H9 (cell line): ENCODE results near the gene RGPD3. TPM values are rescaled to one million over a fixed set of nuclear protein-coding genes. Genes with fewer than 3 reads are reported as not detected.

Source experiments
- DNase-seq: peaks from one replicate; pipeline ENCODE4 v3.0.0-alpha.2; 2017
- H2AFZ ChIP-seq: one replicate; pipeline ENCODE4 v1.6.1; 2013; ENCODE audit warnings: mild to moderate bottlenecking, low read length, control low read depth, moderate library complexity
- H2AK5ac ChIP-seq: 2 replicates; pipeline ENCODE4 v1.6.1; 2013; ENCODE audit warnings: low read length, control low read depth, mixed read lengths; ENCODE audit not compliant: insufficient read length
- H2BK120ac ChIP-seq: one replicate; pipeline ENCODE4 v1.6.1; 2013; ENCODE audit warnings: low read depth, mild to moderate bottlenecking, low read length, control low read depth, inconsistent platforms; ENCODE audit not compliant: poor library complexity, severe bottlenecking
- H2BK12ac ChIP-seq: 2 replicates; pipeline ENCODE4 v1.6.1; 2013; ENCODE audit warnings: low read length, control low read depth, mixed read lengths, low read depth; ENCODE audit not compliant: insufficient read length
- H2BK15ac ChIP-seq: 2 replicates; pipeline ENCODE4 v1.6.1; 2013; ENCODE audit warnings: low read depth, low read length, control low read depth
- H2BK20ac ChIP-seq: one replicate; pipeline ENCODE4 v1.6.1; 2013; ENCODE audit warnings: low read depth, mild to moderate bottlenecking, low read length, control low read depth, inconsistent platforms; ENCODE audit not compliant: poor library complexity, severe bottlenecking
- H2BK5ac ChIP-seq: 2 replicates; pipeline ENCODE4 v1.6.1; 2013; ENCODE audit warnings: low read length, control low read depth, mixed read lengths; ENCODE audit not compliant: insufficient read length
- H3K14ac ChIP-seq: 2 replicates; pipeline ENCODE4 v1.6.1; 2013; ENCODE audit warnings: low read length, control low read depth; ENCODE audit not compliant: insufficient read depth
- H3K18ac ChIP-seq: 2 replicates; pipeline ENCODE4 v1.6.1; 2013; ENCODE audit warnings: low read depth, mild to moderate bottlenecking, mixed read lengths, low read length, control low read depth; ENCODE audit not compliant: insufficient read length
- H3K23ac ChIP-seq: 2 replicates; pipeline ENCODE4 v1.6.1; 2013; ENCODE audit warnings: low read length, control low read depth, mixed read lengths, low read depth; ENCODE audit not compliant: insufficient read length
- H3K23me2 ChIP-seq: 2 replicates; pipeline ENCODE4 v1.6.1; 2013; ENCODE audit warnings: low read depth, mild to moderate bottlenecking, mixed read lengths, low read length, control low read depth; ENCODE audit not compliant: insufficient read length, poor library complexity, severe bottlenecking
- H3K27ac ChIP-seq: 2 replicates; pipeline ENCODE4 v1.5.1; 2013; ENCODE audit warnings: low read length, control low read depth, mixed read lengths, low read depth; ENCODE audit not compliant: insufficient read length
- H3K27me3 ChIP-seq: 2 replicates; pipeline ENCODE4 v1.6.1; 2013; ENCODE audit warnings: low read length, control low read depth, inconsistent platforms; ENCODE audit not compliant: insufficient read depth
- H3K4ac ChIP-seq: 2 replicates; pipeline ENCODE4 v1.6.1; 2013; ENCODE audit warnings: low read depth, mild to moderate bottlenecking, control low read depth, inconsistent platforms, low read length, moderate library complexity
- H3K4me1 ChIP-seq: 2 replicates; pipeline ENCODE4 v1.6.1; 2013; ENCODE audit warnings: low read length, control low read depth, inconsistent platforms; ENCODE audit not compliant: insufficient read depth
- H3K4me2 ChIP-seq: 2 replicates; pipeline ENCODE4 v1.6.1; 2013; ENCODE audit warnings: low read length, control low read depth, mixed read lengths; ENCODE audit not compliant: insufficient read length, insufficient read depth
- H3K56ac ChIP-seq: 2 replicates; pipeline ENCODE4 v1.6.1; 2013; ENCODE audit warnings: low read depth, mild to moderate bottlenecking, mixed read lengths, low read length, control low read depth; ENCODE audit not compliant: insufficient read length
- H3K79me1 ChIP-seq: 2 replicates; pipeline ENCODE4 v1.6.1; 2013; ENCODE audit warnings: low read depth, mild to moderate bottlenecking, moderate library complexity, low read length, control low read depth, inconsistent platforms; ENCODE audit not compliant: insufficient read depth, poor library complexity, severe bottlenecking
- H3K79me2 ChIP-seq: 2 replicates; pipeline ENCODE4 v1.6.1; 2013; ENCODE audit warnings: low read length, control low read depth, inconsistent platforms; ENCODE audit not compliant: insufficient read depth
- H3K9ac ChIP-seq: 2 replicates; pipeline ENCODE4 v1.6.1; 2013; ENCODE audit warnings: low read length, control low read depth, mixed read lengths; ENCODE audit not compliant: insufficient read length; ENCODE audit errors: extremely low read depth
- H3K9me3 ChIP-seq: one replicate; pipeline ENCODE4 v1.6.1; 2013; ENCODE audit warnings: low read depth, low read length, inconsistent platforms; ENCODE audit not compliant: control insufficient read depth
- H3T11ph ChIP-seq: one replicate; pipeline ENCODE4 v1.6.1; 2013; ENCODE audit warnings: mild to moderate bottlenecking, low read length, control low read depth, inconsistent platforms
- H4K20me1 ChIP-seq: one replicate; pipeline ENCODE4 v1.6.1; 2013; ENCODE audit not compliant: control insufficient read depth, insufficient read length, insufficient read depth
- H4K5ac ChIP-seq: 2 replicates; pipeline ENCODE4 v1.6.1; 2013; ENCODE audit warnings: low read depth, mild to moderate bottlenecking, mixed read lengths, low read length, control low read depth; ENCODE audit not compliant: insufficient read length
- H4K8ac ChIP-seq: replicated peaks from 2 replicates; pipeline ENCODE4 v1.6.1; 2013; ENCODE audit warnings: low read length, control low read depth, mixed read lengths, low read depth; ENCODE audit not compliant: insufficient read length
- H4K91ac ChIP-seq: 2 replicates; pipeline ENCODE4 v1.6.1; 2013; ENCODE audit warnings: low read depth, mild to moderate bottlenecking, moderate library complexity, mixed read lengths, low read length, control low read depth; ENCODE audit not compliant: insufficient read length
- H3K27ac Mint-ChIP-seq, 3 experiments: 2 replicates in 2 of 3; 3 replicates in 1 of 3; pipeline ENCODE4 v1.8.0; 2020 to 2021; ENCODE audit warnings: mixed read lengths in 3 of 3, mild to moderate bottlenecking in 1 of 3, moderate library complexity in 1 of 3
- H3K27me3 Mint-ChIP-seq: 2 replicates; pipeline ENCODE4 v1.8.0; 2021; ENCODE audit warnings: low read depth, mild to moderate bottlenecking, moderate library complexity, mixed read lengths
- H3K36me3 Mint-ChIP-seq, 3 experiments: 2 replicates in 2 of 3; 3 replicates in 1 of 3; pipeline ENCODE4 v1.8.0; 2020 to 2021; ENCODE audit warnings: low read depth in 3 of 3, mixed read lengths in 3 of 3; ENCODE audit not compliant: insufficient read depth in 1 of 3
- H3K4me1 Mint-ChIP-seq, 2 experiments: 2 replicates each; pipeline ENCODE4 v1.8.0; 2020; ENCODE audit warnings: mixed read lengths in 2 of 2
- H3K4me3 Mint-ChIP-seq, 2 experiments: 2 replicates in 1 of 2; 3 replicates in 1 of 2; pipeline ENCODE4 v1.8.0; 2020 to 2021; ENCODE audit warnings: mild to moderate bottlenecking in 2 of 2, mixed read lengths in 2 of 2, moderate library complexity in 1 of 2
- H3K9me3 Mint-ChIP-seq, 2 experiments: 2 replicates in 1 of 2; 3 replicates in 1 of 2; pipeline ENCODE4 v1.8.0; 2020; ENCODE audit warnings: mild to moderate bottlenecking in 2 of 2, mixed read lengths in 2 of 2, moderate library complexity in 1 of 2
- WGBS: extraction: QIAGEN DNeasy Blood & Tissue Kit; methylation state at CpG from one replicate; pipeline ENCODE4 v1.1.7; 2013; ENCODE audit warnings: missing lambda C conversion rate, low lambda C conversion rate, mixed read lengths; ENCODE audit not compliant: insufficient read length; ENCODE audit errors: extremely low coverage; 5-methylcytosine and 5-hydroxymethylcytosine counted together
- total RNA-seq: library from RNA; stranded (reverse); gene quantifications from 2 replicates; pipeline ENCODE4 v1.2.1, GENCODE V29; 2021
- TF ChIP-seq, protein P1 (sequence below): fragments of 200-600 bp; sonication (generic); conservative IDR thresholded peaks from 3 replicates; pipeline ENCODE4 v1.8.0; 2021; ENCODE audit warnings: antibody characterized with exemption, mild to moderate bottlenecking

The RGPD3 gene
- total RNA-seq, 1 experiment from 2014 or later, result 0.15 TPM

DNA sequence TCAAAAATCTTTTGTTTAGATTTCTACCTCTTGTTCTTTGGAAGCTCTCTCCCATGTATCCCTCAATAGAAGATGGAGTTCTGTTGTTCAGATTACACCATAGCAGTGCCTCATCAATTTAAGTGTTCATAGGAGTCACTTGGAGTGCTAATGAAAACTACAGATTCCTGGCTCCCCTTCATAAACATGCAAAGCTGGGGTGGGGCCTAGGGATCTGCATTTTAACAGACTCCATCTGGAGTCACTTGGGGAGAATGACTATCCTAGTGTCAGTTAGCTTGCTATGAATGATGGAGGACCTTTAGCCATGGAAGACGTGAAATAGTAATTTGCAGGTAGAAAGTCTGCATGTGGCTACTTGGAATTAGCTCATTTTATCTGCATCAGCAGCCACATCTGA is 105.4 kb downstream of the RGPD3 start:
- no peak overlapping the region for H3K27ac Mint-ChIP-seq
- WGBS, result no CpG with 5 or more reads among the region's 1 CpG

More for the DNA sequence above, 105.4 kb downstream of the RGPD3 start:
- Histone ChIP-seq H3K4ac (no peak overlapping the region), H3K56ac (no peak overlapping the region), H4K91ac (no peak overlapping the region), H2BK5ac (no peak overlapping the region), H3K79me1 (no peaks in the 10 kb centered on the region), H2BK20ac (no peak overlapping the region), H2BK15ac (no peak overlapping the region), H2AFZ (no peak overlapping the region), H3K4me2 (no peak overlapping the region), H3K9ac (no peak overlapping the region), H3K18ac (no peak overlapping the region), H3K23me2 (no peaks in the 10 kb centered on the region), H3K27me3 (no peaks in the 10 kb centered on the region), H3K27ac (no peak overlapping the region), H2BK120ac (no peak overlapping the region), H3K4me1 (peaks cover 5% of the 10 kb centered on the region; the same call in 1 of the 2 replicates), H4K20me1 (no peaks in the 10 kb centered on the region), H3K23ac (no peak overlapping the region), H3K79me2 (no peaks in the 10 kb centered on the region), H3K14ac (no peak overlapping the region), H2AK5ac (no peak overlapping the region), H4K8ac (no peak overlapping the region), H3K9me3 (no peaks in the 10 kb centered on the region), H2BK12ac (no peak overlapping the region), H4K5ac (no peak overlapping the region), H3T11ph (no peak overlapping the region)
- H3K4me3 Mint-ChIP-seq, result no peak overlapping the region
- peaks cover 0 to 4% of the 10 kb centered on the region in 2 experiments; a peak in 2 of 5 replicates for H3K9me3 Mint-ChIP-seq
- DNase-seq, result no peak
- H3K27me3 Mint-ChIP-seq, result no peaks in the 10 kb centered on the region
- TF ChIP-seq, protein P1, sequence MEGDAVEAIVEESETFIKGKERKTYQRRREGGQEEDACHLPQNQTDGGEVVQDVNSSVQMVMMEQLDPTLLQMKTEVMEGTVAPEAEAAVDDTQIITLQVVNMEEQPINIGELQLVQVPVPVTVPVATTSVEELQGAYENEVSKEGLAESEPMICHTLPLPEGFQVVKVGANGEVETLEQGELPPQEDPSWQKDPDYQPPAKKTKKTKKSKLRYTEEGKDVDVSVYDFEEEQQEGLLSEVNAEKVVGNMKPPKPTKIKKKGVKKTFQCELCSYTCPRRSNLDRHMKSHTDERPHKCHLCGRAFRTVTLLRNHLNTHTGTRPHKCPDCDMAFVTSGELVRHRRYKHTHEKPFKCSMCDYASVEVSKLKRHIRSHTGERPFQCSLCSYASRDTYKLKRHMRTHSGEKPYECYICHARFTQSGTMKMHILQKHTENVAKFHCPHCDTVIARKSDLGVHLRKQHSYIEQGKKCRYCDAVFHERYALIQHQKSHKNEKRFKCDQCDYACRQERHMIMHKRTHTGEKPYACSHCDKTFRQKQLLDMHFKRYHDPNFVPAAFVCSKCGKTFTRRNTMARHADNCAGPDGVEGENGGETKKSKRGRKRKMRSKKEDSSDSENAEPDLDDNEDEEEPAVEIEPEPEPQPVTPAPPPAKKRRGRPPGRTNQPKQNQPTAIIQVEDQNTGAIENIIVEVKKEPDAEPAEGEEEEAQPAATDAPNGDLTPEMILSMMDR, result no peak
- H3K4me1 Mint-ChIP-seq, result peaks cover 12 to 15% of the 10 kb centered on the region in 2 experiments
- no peaks in the 10 kb centered on the region for H3K36me3 Mint-ChIP-seq
